Stimulated activated CD4-positive, alpha-beta T cell treated with anti-CD3 and anti-CD28 coated beads, Interleukin-4, amount 100 ng/mL, for 24 hours (primary cell): ENCODE results near the gene ASB13.
"Not testable (repeated sequence)": the region's sequence is repeated elsewhere in the genome, so short reads cannot be mapped to it uniquely, and the experiment has no call there.

Source experiments
- DNase-seq: peaks from one replicate; pipeline ENCODE4 v3.0.0-alpha.2; 2020

The ASB13 gene

DNA sequence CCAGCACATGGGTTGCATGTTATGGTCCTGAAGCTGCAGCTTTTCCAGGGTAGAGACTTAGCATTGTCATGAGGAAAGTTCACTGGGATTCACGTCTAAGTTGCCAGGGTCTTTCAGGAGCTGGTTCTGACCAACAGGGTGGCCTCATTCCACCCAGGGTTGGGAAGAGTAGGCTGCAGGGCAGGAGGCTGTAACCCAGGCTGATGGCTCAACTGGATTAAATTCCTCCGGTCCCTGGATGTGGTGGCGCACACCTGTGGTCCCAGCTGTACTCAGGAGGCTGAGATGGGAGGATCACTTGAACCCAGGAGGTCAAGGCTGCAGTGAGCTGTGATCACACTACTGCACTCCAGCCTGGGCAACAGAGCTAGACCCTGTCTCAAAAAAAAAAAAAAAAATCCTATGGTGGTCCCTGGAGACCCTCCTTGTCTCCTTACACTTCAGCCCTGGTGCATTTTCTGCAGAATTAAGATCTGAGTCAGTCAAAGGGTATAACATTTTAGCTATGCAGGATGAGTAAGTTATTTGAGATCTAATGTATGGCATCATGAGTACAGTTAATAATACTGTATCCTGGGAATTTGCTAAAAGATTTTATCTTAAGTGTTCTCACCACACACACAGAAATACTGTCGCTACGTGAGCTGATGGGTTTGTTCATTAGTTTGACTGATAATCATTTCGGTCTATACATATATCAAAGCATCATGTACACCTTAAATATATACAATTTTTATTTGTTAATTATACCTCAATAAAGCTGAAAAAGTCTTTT, 44.0 kb downstream of the ASB13 start:
- no peak for DNase-seq

- not testable (repeated sequence) for DNase-seq
These were observed 45.0 kb downstream of the ASB13 start for GRCh38 chr10:5621371-5621770.

- DNase-seq: no peak
These were observed 45.4 kb downstream of the ASB13 start for GRCh38 chr10:5620966-5621365.

DNA sequence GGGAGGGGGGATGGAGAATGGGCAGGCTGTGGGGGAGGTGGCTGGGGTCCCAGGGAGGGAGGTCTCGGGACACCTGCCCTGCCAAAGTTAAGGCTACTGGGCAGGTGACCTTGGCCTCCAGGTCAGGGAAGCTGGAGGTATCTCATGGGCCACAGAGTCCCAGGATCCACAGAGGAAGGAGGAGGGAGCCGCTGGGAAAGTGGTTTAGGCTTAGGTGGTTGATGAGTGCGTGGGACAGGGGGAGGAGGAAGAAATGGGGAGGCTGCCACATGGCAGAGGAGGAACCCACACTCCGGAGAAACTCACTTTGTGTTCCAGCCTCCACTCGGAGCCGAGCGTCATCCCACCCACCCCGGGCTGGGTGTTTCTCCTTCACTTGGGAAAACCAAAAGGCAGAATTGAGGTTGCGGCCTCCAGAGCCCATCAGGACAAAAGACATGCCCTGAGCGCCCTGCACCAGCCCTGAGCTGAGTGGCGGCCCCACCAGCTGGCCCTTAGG, 46.1 kb downstream of the ASB13 start:
- DNase-seq: no peak

DNA sequence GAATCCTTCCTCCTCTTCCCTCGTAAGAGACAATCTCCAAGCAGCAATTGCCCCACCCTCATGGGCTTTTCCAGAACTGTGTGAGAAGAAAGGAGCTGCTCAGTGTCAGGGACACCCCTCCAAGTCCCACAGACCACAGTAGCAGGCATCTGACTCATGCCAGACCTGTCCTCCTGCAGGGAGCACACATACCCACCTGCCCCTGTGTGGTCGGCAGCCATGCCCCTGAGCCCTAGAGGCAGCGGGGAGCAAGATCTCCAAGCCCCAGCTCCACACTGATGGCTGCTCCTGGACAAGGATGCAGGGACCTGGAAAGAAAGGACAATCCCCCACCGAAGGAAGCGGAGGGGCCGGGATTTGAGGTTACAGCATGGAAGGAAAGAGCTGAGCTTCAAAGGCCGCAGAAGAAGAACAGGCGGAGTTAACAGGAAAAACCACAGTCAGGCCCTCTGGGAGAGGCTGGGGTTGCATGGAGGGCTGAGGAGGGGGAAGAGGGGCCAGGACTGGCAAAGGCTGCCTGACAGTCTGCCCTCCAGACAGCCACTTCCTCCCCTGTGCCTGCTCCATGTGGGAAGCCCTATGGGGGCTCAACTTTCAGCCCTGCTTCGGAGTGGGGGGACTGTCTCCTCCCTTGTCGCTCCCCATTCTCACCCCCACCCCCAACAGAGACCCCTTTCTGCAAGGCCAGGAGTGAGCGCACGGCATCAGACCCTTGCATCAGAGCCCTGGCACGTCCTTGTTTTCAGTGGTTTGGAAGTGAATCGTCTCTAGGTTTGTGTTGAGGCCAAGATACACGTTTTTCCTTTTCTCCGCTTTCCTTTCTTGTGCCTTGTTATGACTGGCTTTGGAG, 46.8 kb downstream of the ASB13 start:
- no peak for DNase-seq

GRCh38 chr10:5618829-5619228, 47.6 kb downstream of the ASB13 start:
- DNase-seq: no peak

DNA sequence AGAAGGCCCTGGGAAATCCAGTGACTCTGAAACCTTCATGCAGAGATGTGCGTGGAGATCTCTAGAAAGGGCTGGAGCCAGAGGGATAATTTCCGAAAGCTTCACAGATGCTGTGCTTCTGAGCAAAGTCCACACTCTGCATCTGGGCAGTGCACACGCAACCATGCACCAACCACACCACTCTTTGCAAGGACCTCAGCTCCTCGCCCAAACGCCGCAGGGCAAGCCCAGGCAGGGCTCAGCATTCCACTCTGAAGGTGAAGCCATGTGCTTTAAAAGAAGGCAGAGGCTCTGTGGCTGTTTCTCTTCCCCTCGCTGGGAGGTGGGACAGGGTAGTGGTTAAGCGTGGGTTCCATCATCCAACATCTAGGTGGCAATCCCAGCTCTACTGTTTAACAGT, 48.4 kb downstream of the ASB13 start:
- DNase-seq: no peak

DNA sequence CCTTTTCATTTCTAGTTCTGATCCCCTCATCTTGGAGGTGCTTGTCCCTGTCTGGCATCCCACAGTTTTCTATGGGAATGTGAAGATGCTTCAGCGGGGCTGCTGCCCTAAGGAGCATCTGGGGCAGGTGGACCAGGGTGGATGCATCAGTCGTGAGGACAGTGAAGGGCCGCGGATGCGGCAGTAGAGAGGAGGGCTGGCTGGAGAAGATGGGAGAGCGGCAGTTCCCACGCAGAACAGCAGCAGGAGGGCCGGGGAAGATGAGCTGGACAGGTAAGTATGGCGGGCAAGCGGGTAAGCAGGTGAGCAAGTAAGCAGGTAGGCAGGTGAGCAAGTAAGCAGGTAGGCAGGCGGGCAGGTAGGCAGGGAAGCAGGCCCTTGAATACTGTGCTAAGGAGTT, 48.9 kb downstream of the ASB13 start:
- DNase-seq: no peak

GRCh38 chr10:5616836-5617235, 49.6 kb downstream of the ASB13 start:
- DNase-seq: no peak

GRCh38 chr10:5616046-5616445, 50.3 kb downstream of the ASB13 start:
- no peak for DNase-seq

DNA sequence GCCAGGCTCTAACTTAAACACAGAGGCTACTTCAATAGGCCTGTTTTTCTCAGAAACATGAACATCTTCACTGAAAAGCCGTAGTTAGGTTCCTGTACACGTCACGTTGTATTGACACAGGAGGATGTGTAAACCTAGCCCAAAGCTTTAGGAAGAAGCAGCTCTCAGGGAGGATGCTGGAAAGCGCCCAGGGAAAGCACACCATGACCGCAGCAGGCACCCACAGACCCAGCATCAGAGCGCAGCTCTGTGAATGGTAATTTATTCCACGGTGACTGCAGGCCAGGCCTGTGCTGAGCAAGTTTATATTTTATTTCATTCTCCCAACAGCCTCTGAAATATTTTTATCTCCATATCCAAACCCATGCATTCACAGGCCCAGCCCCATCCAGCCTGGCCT, 51.1 kb downstream of the ASB13 start:
- DNase-seq: no peak

DNA sequence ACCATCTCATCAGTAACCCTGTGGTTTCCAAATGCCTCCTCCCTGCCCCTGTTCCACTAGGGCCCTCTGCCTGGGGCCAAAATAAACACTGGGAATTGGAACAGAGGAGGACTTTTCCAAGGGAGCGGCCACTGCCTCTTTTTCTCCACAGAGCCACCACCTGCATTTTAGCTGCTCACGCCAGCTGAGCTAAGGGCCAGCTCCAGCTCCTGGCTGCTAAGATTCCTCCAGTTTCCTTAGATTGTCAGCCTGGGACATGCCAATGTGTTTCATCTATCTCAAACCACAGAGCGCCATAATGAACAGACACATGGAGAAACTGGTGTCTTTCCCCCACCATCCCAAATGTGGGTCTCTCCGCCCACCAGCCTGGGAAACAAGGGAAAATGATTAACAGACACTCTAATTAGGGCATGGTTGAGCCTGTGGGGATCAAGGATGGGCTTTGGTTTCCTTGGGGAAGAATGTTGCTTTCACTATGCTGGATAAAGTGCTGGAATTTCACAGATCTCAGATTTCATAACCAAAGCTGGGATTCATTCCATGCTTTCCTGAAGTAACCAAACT, 52.2 kb downstream of the ASB13 start:
- no peak for DNase-seq

- DNase-seq: no peak
These were observed 52.8 kb downstream of the ASB13 start for GRCh38 chr10:5613481-5614154.

DNA sequence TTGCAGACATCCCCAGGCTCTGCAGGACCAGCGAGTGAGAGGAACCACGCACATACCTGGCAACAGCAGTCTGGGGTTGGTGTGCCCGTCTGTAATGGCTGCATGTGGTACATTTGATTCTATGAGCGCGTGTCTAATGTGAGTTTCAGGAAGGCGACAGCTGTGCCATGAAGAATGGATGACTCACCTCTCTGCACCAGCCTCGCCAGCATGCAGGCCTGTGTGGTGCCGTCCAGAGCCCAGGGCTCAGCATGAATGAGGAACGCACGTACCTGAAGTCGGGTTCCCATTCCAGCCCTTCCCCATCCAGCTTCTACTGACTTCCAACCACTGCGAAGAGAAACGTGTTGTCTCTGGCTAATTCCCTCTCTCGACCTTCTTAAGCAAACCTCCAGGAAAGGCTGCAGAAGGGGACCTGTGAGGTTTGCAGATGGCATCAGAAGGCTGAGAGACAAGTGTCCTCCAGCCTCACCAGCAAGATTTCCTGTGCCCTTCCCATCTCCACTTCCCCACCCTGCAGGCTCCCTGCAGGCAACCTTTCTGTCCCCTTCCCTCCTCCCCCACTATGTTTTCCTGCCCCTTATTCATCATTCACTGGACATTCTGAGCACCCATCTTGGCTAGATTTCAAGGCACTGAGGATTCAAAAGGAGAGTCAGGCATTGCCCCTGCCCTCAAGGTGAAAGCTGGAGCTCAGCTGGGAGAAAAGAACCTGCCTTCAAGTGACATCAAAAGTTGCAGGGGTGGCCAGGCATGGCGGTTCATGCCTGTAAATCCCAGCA, 54.3 kb downstream of the ASB13 start:
- DNase-seq: no peak

DNA sequence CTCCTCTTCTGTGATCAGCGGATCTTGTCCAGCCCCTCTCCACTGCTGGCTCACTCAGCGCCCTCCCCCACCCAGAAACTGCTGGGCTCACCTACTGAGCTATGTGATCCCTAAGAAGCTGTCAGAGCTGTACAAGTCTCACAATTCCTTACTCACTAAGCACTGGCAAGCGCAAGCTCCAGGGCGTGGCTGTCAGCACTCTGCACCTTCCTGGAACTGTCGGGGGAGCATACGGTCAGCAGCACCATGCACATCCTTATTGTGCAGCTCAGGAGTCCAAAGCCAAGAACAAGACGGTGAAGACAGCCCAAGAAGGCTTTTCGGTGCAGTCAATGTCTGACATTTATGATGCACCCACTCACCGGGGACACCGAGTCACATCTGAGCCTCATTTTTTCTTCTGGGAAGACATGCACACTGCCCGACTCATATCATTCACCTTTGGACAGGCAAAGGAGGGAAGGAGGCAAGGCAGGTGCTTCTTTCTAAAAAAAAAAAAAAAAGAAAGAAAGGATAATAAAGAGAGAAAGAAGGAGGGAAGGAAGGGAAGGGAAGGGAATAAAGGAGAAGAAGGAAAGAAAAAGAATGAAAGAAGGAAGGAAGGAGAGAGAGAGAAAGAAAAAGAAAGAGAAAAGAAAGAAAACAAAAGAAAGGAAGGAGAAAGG, 56.3 kb downstream of the ASB13 start:
- no peak for DNase-seq

DNA sequence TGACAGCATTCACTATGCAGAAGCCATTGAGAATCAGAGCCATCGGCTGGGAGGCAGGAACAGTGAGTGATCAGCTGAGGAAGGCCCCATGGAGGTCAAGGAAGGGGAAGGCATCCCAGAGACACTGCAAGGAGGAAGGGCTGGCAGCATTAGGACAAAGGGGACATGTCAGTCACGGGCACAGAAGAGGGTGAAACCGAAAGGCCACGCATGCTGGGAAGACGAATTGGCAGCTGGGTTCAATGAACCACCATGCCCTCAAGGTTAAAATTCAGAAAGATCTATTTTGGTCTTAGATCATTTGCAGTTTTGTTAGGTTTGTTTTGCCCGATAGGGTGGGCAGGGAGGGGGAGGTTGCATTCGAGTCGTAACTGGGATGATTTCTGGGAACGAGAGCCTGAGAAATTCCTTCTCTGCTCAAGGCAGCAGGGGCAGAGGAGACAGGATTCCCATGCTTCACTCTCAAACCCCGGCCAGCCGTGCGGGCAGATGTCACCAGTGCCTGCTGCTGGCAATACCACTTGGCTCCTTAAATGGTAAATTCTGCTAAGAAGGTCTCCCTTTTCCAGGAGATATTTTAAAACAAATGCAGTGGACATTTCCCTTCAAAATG, 57.7 kb downstream of the ASB13 start:
- no peak for DNase-seq

DNA sequence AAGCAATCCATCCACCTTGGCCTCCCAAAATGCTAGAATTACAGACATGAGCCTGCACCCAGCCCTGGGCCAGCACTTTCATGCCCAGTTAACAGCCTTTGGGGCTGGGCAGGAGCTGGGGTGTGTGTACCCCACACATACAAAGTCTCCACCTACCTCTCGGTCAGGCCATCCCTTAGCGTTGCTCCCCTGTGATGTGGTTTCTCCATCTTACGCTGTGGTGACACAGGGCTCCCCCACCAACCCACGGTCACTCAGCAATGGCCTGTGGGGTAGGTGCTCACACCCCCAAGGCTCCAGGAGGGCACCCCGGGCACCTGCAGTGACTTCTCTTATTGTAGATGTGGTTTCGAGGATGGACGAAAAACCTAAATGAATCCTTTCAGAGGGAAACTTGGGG, 58.8 kb downstream of the ASB13 start:
- DNase-seq: no peak

GRCh38 chr10:5606864-5607263, 59.5 kb downstream of the ASB13 start:
- no peak for DNase-seq

DNA sequence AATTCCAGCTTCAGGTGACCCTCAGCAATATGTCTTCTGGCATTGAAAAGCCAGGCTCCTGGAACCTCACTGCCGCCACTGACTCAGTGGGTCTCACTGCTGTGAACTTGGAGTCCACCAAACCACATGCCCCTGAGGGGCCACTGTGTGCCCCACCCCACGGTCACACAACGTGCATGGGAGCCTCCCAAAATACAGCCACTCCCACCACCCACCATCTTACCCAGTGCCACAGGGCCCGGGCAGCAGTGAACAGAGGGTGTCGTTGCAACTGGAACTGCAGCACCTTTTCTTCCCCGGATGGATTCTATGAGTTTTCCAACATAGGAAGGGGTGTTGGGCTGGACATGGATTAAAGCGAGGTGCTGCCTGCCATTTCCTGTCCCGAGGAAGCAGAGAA, 60.1 kb downstream of the ASB13 start:
- DNase-seq: no peak

DNA sequence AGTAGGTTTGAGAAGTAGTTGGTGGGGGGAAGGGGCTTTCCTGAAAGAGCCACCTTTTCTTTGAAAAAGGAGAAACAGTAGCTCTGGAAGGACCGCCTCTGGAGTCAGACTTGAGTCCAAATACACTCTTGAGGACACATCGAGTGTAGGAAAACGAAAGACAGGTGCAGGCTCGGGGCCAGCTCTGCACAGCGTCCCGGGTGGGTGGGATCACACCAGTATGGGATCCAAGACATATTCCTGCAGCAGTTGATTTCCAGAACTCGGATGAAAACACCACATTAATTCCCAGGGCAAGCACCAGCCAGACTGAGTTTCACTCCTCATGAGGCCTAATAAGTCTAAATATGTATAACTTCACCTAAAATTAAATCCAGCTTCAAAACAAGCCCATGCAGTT, 61.4 kb downstream of the ASB13 start:
- DNase-seq: no peak

DNA sequence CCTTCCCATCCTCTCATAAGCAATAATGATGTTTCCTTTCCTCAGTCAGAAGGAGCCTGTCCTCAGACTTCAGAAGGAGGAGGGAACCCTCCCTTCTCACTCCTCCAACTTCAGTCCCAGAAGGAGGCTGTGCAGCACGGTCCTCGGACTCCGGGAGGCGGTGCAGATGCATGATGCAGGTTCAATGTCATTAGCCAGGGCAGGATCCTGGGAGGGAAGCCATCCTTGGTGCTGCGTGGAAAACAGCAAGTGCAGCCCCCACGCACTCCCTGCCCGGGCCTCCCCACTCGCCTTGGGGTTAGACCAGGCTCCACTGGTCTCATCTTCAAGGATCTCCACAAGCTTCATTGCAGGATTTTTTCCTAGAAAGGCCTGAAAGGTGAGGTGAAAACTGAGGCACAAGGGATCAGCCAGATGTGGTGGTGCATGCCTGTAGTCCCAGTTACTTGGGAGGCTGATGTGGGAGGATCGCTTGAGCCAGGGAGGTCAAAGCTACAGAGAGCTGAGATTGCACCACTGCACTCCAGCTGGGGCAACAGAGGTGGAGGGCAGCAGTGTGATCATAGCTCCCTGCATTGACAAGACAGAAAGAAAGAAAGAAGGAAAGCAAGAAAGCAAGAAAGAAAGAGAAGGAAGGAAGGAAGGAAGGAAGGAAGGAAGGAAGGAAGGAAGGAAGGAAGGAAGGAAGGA, 62.0 kb downstream of the ASB13 start:
- no peak for DNase-seq
